ENCODE measurements around the gene MFSD12. TPM values are rescaled to one million over a fixed set of nuclear protein-coding genes. Genes with fewer than 3 reads are reported as not detected.

Gene MFSD12
- total RNA-seq, 2 experiments from 2014 or later: 78.8 to 79.4 TPM

DNA sequence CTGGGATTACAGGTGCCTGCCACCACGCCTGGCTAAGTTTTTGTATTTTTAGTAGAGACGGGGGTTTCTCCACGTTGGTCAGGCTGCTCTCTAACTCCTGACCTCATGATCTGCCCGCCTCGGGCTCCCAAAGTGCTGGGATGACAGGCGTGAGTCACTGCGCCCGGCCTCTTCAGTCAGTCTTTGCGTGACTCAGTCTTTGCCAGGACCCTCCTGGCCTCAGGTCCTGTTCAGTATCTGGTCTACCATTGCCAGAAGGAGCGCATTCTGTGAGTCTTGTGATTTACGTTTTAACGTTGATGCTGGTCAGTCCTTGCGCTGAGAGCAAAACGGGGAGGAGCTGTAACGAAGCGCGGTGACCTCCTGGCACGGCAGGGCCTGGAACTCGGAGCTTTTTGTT lies 7.8 kb upstream of the MFSD12 start:
- H3K4me3 ChIP-seq (ENCODE audit: low read depth, low read length, poor library complexity, severe bottlenecking): no peak overlapping the region
- no peak overlapping the region for H3K27ac ChIP-seq (ENCODE audit: low read depth, low read length, poor library complexity, severe bottlenecking)
- POLR2A ChIA-PET: no interaction called here
- no peak overlapping the region for H2AFZ ChIP-seq (ENCODE audit: low read length)
- peaks cover 12% of the 10 kb centered on the region for H3K4me1 ChIP-seq (ENCODE audit: insufficient read depth, low read length, poor library complexity, severe bottlenecking)
- H3K36me3 ChIP-seq (ENCODE audit: insufficient read depth, low read length): no peaks in the 10 kb centered on the region
- no peaks in the 10 kb centered on the region for H3K79me2 ChIP-seq (ENCODE audit: insufficient read depth, low read depth, low read length)
- no TSS peak for BruUV-seq (replicated peaks)
- DNase-seq (ENCODE audit: low spot score): no peak
- TF ChIP-seq, protein P1, sequence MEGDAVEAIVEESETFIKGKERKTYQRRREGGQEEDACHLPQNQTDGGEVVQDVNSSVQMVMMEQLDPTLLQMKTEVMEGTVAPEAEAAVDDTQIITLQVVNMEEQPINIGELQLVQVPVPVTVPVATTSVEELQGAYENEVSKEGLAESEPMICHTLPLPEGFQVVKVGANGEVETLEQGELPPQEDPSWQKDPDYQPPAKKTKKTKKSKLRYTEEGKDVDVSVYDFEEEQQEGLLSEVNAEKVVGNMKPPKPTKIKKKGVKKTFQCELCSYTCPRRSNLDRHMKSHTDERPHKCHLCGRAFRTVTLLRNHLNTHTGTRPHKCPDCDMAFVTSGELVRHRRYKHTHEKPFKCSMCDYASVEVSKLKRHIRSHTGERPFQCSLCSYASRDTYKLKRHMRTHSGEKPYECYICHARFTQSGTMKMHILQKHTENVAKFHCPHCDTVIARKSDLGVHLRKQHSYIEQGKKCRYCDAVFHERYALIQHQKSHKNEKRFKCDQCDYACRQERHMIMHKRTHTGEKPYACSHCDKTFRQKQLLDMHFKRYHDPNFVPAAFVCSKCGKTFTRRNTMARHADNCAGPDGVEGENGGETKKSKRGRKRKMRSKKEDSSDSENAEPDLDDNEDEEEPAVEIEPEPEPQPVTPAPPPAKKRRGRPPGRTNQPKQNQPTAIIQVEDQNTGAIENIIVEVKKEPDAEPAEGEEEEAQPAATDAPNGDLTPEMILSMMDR (conservative IDR thresholded peaks at IDR 0.05; ENCODE audit: low read length): no peak
- TF ChIP-seq EZH2phosphoT487 (IDR thresholded peaks at IDR 0.05; ENCODE audit: borderline replicate concordance, low read depth, low read length): no peak
- intact Hi-C loops (cut with micrococcal nuclease; ENCODE audit: unreplicated experiment): no loop called here
- no peaks in the 10 kb centered on the region for H3K9me2 ChIP-seq (ENCODE audit: insufficient read depth, low read length)
- no peak overlapping the region for H3K4me2 ChIP-seq (ENCODE audit: low read length)
- no peaks in the 10 kb centered on the region for H4K20me1 ChIP-seq (ENCODE audit: insufficient read depth, low read length)
- H3K9me3 ChIP-seq (ENCODE audit: low read length): no peaks in the 10 kb centered on the region
- CTCF ChIA-PET (ENCODE audit: unreplicated experiment): interaction anchor here (0.7 kb wide), 1 partner anchor 689 kb away, joined by 3 read pairs; no protein-coding TSS in a partner anchor

DNA sequence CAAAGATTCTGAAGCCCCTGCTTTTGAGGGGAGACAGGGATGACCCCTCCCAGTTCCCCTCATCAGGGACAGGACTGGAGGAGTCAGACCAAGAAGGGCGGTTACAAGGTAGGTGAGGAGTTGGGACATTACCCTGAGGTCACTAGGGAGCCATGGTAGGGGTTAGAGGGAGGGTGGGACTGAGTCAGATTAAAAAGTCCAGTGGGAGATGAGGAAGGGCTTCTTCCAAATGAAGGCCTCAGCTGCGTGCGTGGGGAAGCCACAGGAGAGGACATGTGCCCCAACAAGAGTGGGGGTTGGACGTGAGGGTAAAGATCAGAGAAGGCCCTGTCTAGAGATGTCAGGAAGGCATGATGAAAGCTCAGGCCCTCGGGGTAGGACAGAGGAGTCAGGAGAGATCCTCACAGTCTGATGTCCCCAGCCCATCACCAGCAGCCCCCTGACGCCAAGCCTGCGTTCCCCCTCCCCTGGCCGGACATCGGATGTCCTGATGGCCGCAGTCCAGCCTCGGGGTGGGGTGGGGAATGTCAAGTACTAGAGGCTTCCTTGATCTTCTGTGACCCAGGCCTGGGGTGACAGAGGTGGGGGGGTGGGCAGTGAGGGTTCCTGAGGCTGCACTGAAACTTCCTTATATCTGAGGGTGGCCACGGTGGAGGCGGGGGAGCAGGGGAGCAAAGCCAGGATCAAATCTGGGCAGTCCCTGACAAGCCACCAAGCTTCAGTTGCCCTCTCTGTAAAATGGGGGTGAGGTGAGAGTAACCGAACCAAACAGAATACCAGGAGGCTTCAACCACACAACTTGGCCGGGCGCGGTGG lies 6.5 kb upstream of the MFSD12 start:
- DNase-seq (ENCODE audit: low spot score): no peak
- no peaks in the 10 kb centered on the region for H3K9me2 ChIP-seq (ENCODE audit: insufficient read depth, low read length)
- CTCF ChIA-PET (ENCODE audit: unreplicated experiment): interaction anchor here (0.9 kb wide), 1 partner anchor 18 kb away, joined by 4 read pairs; no protein-coding TSS in a partner anchor

More for the DNA sequence above, 6.5 kb upstream of the MFSD12 start:
- H3K9me3 ChIP-seq (ENCODE audit: low read length): no peaks in the 10 kb centered on the region
- H3K27ac ChIP-seq (ENCODE audit: low read depth, low read length, poor library complexity, severe bottlenecking): no peak overlapping the region
- H3K79me2 ChIP-seq (ENCODE audit: insufficient read depth, low read depth, low read length): no peaks in the 10 kb centered on the region
- intact Hi-C loops (cut with micrococcal nuclease; ENCODE audit: unreplicated experiment): no loop called here
- H3K4me2 ChIP-seq (ENCODE audit: low read length): no peak overlapping the region
- TF ChIP-seq, protein P1 (conservative IDR thresholded peaks at IDR 0.05; ENCODE audit: low read length): no peak
- TF ChIP-seq EZH2phosphoT487 (IDR thresholded peaks at IDR 0.05; ENCODE audit: borderline replicate concordance, low read depth, low read length): no peak
- H2AFZ ChIP-seq (ENCODE audit: low read length): no peak overlapping the region
- BruUV-seq (replicated peaks): no TSS peak
- POLR2A ChIA-PET: interaction anchor here (0.6 kb wide), 1 partner anchor 10 kb away, joined by 4 read pairs; no protein-coding TSS in a partner anchor
- H3K4me3 ChIP-seq (ENCODE audit: low read depth, low read length, poor library complexity, severe bottlenecking): no peak overlapping the region
- H3K36me3 ChIP-seq (ENCODE audit: insufficient read depth, low read length): no peaks in the 10 kb centered on the region
- peaks cover 23% of the 10 kb centered on the region for H3K4me1 ChIP-seq (ENCODE audit: insufficient read depth, low read length, poor library complexity, severe bottlenecking)
- no peaks in the 10 kb centered on the region for H4K20me1 ChIP-seq (ENCODE audit: insufficient read depth, low read length)
